K562 (cell line): Measurements from ENCODE around the gene B2M. TPM values are rescaled to one million over a fixed set of nuclear protein-coding genes. Genes with fewer than 3 reads are reported as not detected.

Experiments
- ATF1 ChIP-seq, 2 experiments: fragments of 450-650 bp in 1 of 2; IDR thresholded peaks; 2 replicates each; pipeline ENCODE4 v1.6.1; 2016; ENCODE audit warnings: missing compliant biosample characterization in 1 of 2, missing genetic modification characterization in 1 of 2
- CAMTA2 ChIP-seq: fragments of 250-450 bp; sonication (Bioruptor Pico); conservative IDR thresholded peaks from 2 replicates; pipeline ENCODE4 v1.5.1; 2022
- CEBPG ChIP-seq, 3 experiments: fragments of 200-800 bp in 1 of 3; sonication (Bioruptor generic) in 1 of 3; sonication (generic) in 1 of 3; formaldehyde crosslinking in 1 of 3; IDR thresholded peaks in 2 of 3; conservative IDR thresholded peaks in 1 of 3; 2 replicates each; pipeline versions ENCODE4 v1.6.1 to v1.8.0; 2016 to 2022; ENCODE audit warnings: missing compliant biosample characterization in 2 of 3, missing genetic modification characterization in 2 of 3, mild to moderate bottlenecking in 1 of 3, missing genetic modification reagents in 1 of 3
- GTF3C2 ChIP-seq: IDR thresholded peaks from 3 replicates; pipeline ENCODE4 v1.6.1; 2011; ENCODE audit warnings: borderline replicate concordance, mild to moderate bottlenecking, moderate library complexity; ENCODE audit not compliant: insufficient read length; ENCODE audit errors: extremely low read depth
- KDM4B ChIP-seq, 2 experiments: fragments of 450-650 bp in 1 of 2; sonication (generic) in 1 of 2; IDR thresholded peaks; 2 replicates each; pipeline ENCODE4 v1.6.1; 2016 to 2017; ENCODE audit warnings: borderline replicate concordance in 2 of 2, antibody characterized with exemption in 1 of 2, low read depth in 1 of 2, mild to moderate bottlenecking in 1 of 2
- NR1H2 ChIP-seq: sonication (generic); formaldehyde crosslinking; IDR thresholded peaks from 2 replicates; pipeline ENCODE4 v1.4.0; 2020; ENCODE audit warnings: mild to moderate bottlenecking, missing genetic modification reagents
- NR2F6 ChIP-seq: fragments of 450-650 bp; formaldehyde crosslinking; IDR thresholded peaks from 2 replicates; pipeline ENCODE4 v1.4.0; 2020; ENCODE audit warnings: mild to moderate bottlenecking
- POLR2AphosphoS5 ChIP-seq: IDR thresholded peaks from 2 replicates; pipeline ENCODE4 v1.6.1; 2011; ENCODE audit warnings: mild to moderate bottlenecking, low read depth, low read length, moderate library complexity; ENCODE audit not compliant: control insufficient read depth, insufficient read depth
- PRPF4 ChIP-seq: fragments of 200-400 bp; formaldehyde crosslinking; IDR thresholded peaks from one replicate; pipeline ENCODE4 v1.6.1; 2017; ENCODE audit warnings: low read length, low read depth, mild to moderate bottlenecking; ENCODE audit not compliant: insufficient read depth, poor library complexity, severe bottlenecking
- RAD21 ChIP-seq, 2 experiments: fragments of 250-450 bp in 1 of 2; fragments of 450-650 bp in 1 of 2; sonication (Bioruptor Pico) in 1 of 2; formaldehyde crosslinking in 1 of 2; IDR thresholded peaks in 1 of 2; conservative IDR thresholded peaks in 1 of 2; 2 replicates each; pipeline versions ENCODE4 v1.4.0 to v1.8.0; 2020 to 2022; ENCODE audit warnings: mild to moderate bottlenecking in 2 of 2, moderate library complexity in 1 of 2
- RBM15 ChIP-seq: fragments of 200-400 bp; formaldehyde crosslinking; IDR thresholded peaks from 2 replicates; pipeline ENCODE4 v1.6.1; 2018; ENCODE audit warnings: mild to moderate bottlenecking, low read length, moderate library complexity; ENCODE audit not compliant: insufficient read depth
- SREBF2 ChIP-seq: sonication (generic); formaldehyde crosslinking; IDR thresholded peaks from 2 replicates; pipeline ENCODE4 v1.4.0; 2020; ENCODE audit warnings: mild to moderate bottlenecking, missing genetic modification reagents
- SUPT5H ChIP-seq: fragments of 450-650 bp; IDR thresholded peaks from 2 replicates; pipeline ENCODE4 v1.6.1; 2016
- THAP7 ChIP-seq: fragments of 250-450 bp; sonication (Bioruptor Pico); IDR thresholded peaks from 2 replicates; pipeline ENCODE4 v1.5.0; 2021
- YBX1 ChIP-seq: fragments of 450-650 bp; IDR thresholded peaks from 2 replicates; pipeline ENCODE4 v1.7.1; 2016; ENCODE audit warnings: mild to moderate bottlenecking
- ZKSCAN1 ChIP-seq: fragments of 150-350 bp; IDR thresholded peaks from 2 replicates; pipeline ENCODE4 v1.6.1; 2016; ENCODE audit warnings: low read depth, low read length
- ZNF253 ChIP-seq: fragments of 250-450 bp; sonication (Bioruptor Pico); conservative IDR thresholded peaks from 2 replicates; pipeline ENCODE4 v1.6.1; 2021; ENCODE audit warnings: mild to moderate bottlenecking
- ZNF280A ChIP-seq: fragments of 450-650 bp; IDR thresholded peaks from 2 replicates; pipeline ENCODE4 v1.6.1; 2018; ENCODE audit warnings: mild to moderate bottlenecking, low read depth; ENCODE audit not compliant: partially characterized antibody
- polyA plus RNA-seq, 8 experiments: library from polyadenylated mRNA; depleted of rRNA in 4 of 8; stranded (reverse) in 5 of 8; unstranded in 3 of 8; fragments of >200 nt; fragmentation: Nextera tagmentation in 2 of 8; fragmentation: Illumina TruSeq in 1 of 8; extraction: Ambion mirVana in 2 of 8; extraction: Trizol in 1 of 8; gene quantifications; 2 replicates each; pipeline versions ENCODE4 v1.2.1 to v1.2.3, GENCODE V29; 2011 to 2014; ENCODE audit warnings: inconsistent platforms in 1 of 8, missing spikeins in 1 of 8
- total RNA-seq, 7 experiments: library from RNA; depleted of rRNA in 6 of 7; stranded (reverse); fragments of >200 nt in 6 of 7; fragmentation: Illumina TruSeq in 2 of 7; extraction: Trizol in 2 of 7; gene quantifications; 2 replicates each; pipeline versions ENCODE4 v1.2.1 to v1.2.3, GENCODE V29; 2011 to 2021; ENCODE audit warnings: low replicate concordance in 1 of 7
- TF ChIP-seq, protein P1 (sequence below): sonication (generic); formaldehyde crosslinking; IDR thresholded peaks from 2 replicates; pipeline ENCODE4 v1.8.0; 2022; ENCODE audit warnings: missing genetic modification reagents, mild to moderate bottlenecking, moderate library complexity, borderline replicate concordance

B2M gene
- total and polyA plus RNA-seq, 9 of the 15 experiments (the other 6 are each of a cell fraction or from before 2014, with no cell fraction given), result 460 to 3,138 (median 1,032) TPM

GRCh38 chr15:44735482-44736180, 24.3 kb downstream of the B2M start (continued):
- no peak for TF ChIP-seq NR2F6 (CRISPR knock-in tag)
- TF ChIP-seq, protein P1, sequence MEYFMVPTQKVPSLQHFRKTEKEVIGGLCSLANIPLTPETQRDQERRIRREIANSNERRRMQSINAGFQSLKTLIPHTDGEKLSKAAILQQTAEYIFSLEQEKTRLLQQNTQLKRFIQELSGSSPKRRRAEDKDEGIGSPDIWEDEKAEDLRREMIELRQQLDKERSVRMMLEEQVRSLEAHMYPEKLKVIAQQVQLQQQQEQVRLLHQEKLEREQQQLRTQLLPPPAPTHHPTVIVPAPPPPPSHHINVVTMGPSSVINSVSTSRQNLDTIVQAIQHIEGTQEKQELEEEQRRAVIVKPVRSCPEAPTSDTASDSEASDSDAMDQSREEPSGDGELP (CRISPR knock-in tag), result no peak
- TF ChIP-seq PRPF4, result no peak
- TF ChIP-seq GTF3C2, result no peak
- no peak for TF ChIP-seq SREBF2 (CRISPR knock-in tag)
- no peak for TF ChIP-seq ZNF280A
- TF ChIP-seq KDM4B (IDR thresholded peaks at IDR 0.05; ENCODE audit: borderline replicate concordance in 2 of 2, low read depth in 1 of 2), result no peak
- no peak for TF ChIP-seq ZNF253 (CRISPR knock-in tag)
- no peak for TF ChIP-seq RBM15
- TF ChIP-seq RAD21 (CRISPR knock-in tag; conservative IDR thresholded peaks at IDR 0.05 in 1 of 2, IDR thresholded peaks at IDR 0.05 in 1 of 2), result no peak
- TF ChIP-seq POLR2AphosphoS5, result no peak
- no peak for TF ChIP-seq ATF1 (CRISPR knock-in tag; IDR thresholded peaks at IDR 0.05)
- TF ChIP-seq ATF1 (tag; IDR thresholded peaks at IDR 0.05), result peak; percentile 67
- no peak for TF ChIP-seq CEBPG (CRISPR knock-in tag; IDR thresholded peaks at IDR 0.05)
- peak in 1 of 2 experiments; percentile 6; a peak in 1 of 4 replicates for TF ChIP-seq CEBPG (tag; conservative IDR thresholded peaks at IDR 0.05 in 1 of 2, IDR thresholded peaks at IDR 0.05 in 1 of 2)
- no peak for TF ChIP-seq THAP7
- no peak for TF ChIP-seq CAMTA2
- TF ChIP-seq SUPT5H, result no peak
- no peak for TF ChIP-seq ZKSCAN1
- TF ChIP-seq YBX1, result no peak
- TF ChIP-seq NR1H2 (CRISPR knock-in tag), result no peak
